Erythroblast (primary cell): ENCODE results near the gene LCE2A.

Source experiments
- GATA1 ChIP-seq: IDR thresholded peaks from 2 replicates; pipeline ENCODE4 v1.6.1; 2011; ENCODE audit warnings: low read depth, mild to moderate bottlenecking, control low read depth, low read length, moderate library complexity
- POLR2A ChIP-seq: IDR thresholded peaks from 2 replicates; pipeline ENCODE4 v1.6.1; 2011; ENCODE audit warnings: mild to moderate bottlenecking, low read length

GRCh38 chr1:152656459-152656858 lies 41.7 kb upstream of the LCE2A start:
- no peak for TF ChIP-seq POLR2A
- no peak for TF ChIP-seq GATA1
